ENCODE results near the gene IPCEF1.

GRCh38 chr6:154112181-154112809 lies 244.3 kb downstream of the IPCEF1 start:
- TF ChIP-seq SP1 (IDR thresholded peaks at IDR 0.05; ENCODE audit: low read depth, low read length): no peak
- TF ChIP-seq, protein P1, sequence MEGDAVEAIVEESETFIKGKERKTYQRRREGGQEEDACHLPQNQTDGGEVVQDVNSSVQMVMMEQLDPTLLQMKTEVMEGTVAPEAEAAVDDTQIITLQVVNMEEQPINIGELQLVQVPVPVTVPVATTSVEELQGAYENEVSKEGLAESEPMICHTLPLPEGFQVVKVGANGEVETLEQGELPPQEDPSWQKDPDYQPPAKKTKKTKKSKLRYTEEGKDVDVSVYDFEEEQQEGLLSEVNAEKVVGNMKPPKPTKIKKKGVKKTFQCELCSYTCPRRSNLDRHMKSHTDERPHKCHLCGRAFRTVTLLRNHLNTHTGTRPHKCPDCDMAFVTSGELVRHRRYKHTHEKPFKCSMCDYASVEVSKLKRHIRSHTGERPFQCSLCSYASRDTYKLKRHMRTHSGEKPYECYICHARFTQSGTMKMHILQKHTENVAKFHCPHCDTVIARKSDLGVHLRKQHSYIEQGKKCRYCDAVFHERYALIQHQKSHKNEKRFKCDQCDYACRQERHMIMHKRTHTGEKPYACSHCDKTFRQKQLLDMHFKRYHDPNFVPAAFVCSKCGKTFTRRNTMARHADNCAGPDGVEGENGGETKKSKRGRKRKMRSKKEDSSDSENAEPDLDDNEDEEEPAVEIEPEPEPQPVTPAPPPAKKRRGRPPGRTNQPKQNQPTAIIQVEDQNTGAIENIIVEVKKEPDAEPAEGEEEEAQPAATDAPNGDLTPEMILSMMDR (IDR thresholded peaks at IDR 0.05; ENCODE audit: control extremely low read depth in 1 of 3, insufficient read depth in 1 of 3, low read depth in 1 of 3, low read length in 3 of 3): no peak
- TF ChIP-seq TEAD4 (IDR thresholded peaks at IDR 0.05; ENCODE audit: low read depth, low read length): no peak
- TF ChIP-seq POLR2AphosphoS5 (IDR thresholded peaks at IDR 0.05; ENCODE audit: low read depth, low read length): no peak
